ENCODE measurements around the gene TMPO.
"Not testable (repeated sequence)": the region's sequence is repeated elsewhere in the genome, so short reads cannot be mapped to it uniquely, and the experiment has no call there.

Gene TMPO

DNA sequence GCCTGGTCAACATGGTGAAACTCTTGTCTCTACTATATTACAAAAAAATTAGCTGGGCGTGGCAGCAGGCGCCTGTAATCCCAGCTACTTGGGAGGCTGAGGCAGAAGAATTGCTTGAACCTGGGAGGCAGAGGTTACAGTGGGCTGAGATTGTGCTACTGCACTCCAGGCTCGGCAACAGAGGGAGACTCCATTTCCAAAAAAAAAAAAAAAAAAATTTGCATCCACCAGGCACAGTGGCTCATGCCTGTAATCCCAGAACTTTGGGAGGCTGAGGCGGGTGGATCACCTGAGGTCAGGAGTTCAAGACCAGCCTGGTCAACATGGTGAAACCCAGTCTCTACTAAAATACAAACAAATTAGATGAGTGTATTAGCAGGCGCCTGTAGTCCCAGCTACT is 3.6 kb upstream of the TMPO start:
- DNase-seq (ENCODE audit: low spot score), result not testable (repeated sequence)

DNA sequence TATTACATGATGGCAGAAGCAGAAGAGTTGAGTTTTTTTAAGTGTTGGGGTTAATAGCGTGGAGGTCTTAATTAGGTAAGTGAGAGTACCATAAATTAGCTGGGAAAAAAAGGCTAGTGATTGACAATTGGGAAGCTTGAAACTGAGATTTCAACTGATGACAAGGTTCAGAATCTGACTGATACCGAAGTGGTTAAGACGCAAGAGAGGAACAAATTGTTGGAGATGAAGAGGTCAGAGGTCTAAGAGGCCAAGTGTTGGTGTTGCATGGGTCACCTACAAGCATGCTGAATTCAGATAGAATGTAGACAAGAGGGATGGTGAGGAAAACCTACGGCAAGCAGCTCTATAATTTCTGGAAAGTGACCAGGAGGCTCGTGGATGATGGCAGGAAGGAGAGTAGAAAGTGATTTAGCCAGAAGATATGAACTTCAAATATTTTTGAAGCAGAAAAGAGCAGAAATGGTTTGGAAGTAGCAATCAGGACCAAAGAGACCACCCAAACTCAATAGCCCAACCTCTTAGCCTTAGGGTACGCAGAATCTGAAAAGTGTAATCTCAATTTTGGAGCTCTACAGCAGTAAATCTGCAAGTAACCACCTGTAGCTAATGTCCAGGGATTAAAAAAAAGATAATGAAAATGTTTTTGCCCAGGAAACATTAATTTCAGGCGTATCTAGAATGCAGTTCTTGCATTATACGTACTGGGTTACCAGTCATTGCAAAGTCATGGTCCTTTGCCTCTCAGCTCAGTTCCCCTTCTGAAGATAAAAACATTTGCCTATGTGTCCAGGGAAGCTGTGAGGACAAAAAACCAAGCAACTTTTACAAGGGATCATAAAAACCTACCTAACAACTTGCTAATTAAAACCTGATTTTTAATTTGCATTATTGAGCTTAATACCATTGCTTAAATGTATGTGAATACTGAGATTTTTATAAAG is 1.7 kb upstream of the TMPO start:
- DNase-seq (ENCODE audit: low spot score), result peak; percentile 50

DNA sequence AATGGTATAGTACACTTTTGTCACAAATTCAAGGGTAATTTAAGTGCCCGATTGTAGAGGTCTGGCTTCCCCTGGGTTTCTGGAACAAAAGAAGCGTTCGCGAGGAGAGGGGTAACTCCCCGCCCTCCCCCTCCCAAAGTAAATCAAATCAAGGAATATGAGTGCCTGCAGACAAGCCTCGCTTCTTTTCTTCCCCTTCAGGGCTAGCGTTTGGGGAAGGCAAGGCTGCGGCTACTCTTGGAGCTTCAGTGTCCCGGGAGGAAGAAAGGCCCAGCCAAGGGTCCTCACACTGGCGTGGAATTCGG is 456 bp upstream of the TMPO start:
- no peak for DNase-seq (ENCODE audit: low spot score)

GRCh38 chr12:98516111-98516873 is 902 bp downstream of the TMPO start:
- peak; percentile 97 for DNase-seq (ENCODE audit: low spot score)

DNA sequence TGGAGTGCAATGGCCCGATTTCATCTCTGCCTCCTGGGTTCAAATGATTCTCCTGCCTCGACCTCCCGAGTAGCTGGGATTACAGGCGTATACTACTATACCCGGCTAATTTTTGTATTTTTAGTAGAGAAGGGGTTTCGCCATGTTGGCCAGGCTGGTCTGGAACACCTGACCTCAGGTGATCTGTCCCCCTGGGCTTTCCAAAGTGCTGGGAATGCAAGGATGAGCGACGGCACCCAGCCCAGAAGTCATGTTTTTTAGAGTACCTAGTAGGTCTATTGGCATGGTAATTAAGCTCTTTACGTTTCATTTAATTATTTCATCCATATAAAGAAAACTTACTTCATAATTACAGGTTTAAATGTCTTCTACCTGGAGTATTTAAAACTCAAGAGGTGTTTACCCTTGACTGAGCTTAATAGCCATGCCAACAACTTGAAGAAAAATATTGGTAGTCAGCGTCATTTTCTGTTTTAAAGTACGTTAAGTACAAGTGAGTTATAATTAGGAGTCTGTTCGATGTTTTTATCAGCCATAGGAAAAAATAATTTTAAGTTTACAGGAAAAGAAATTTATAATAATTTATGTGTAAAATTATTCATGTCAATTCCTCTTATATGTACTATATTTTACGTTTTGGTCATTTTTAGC is 4.0 kb downstream of the TMPO start:
- DNase-seq (ENCODE audit: low spot score), result no peak

DNA sequence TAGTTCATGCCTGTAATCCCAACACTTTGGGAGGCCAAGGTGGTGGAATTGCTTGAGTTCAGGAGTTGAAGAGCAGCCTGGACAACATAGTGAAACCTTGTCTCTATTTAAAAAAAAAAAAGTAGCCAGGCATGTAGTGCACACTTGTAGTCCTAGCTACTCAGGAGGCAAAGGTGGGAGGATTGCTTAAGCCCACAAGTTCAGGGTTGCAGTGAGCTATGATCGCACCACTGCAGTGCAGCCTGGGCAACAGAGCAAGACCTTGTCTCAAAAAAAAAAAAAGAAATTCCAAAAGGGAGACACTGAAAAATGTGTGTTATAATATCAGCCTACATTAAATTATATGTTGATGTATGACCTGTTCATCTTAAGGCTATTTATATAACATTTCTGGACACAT is 14.7 kb downstream of the TMPO start:
- DNase-seq (ENCODE audit: low spot score), result no peak

GRCh38 chr12:98532687-98533304 is 17.4 kb downstream of the TMPO start:
- peak; percentile 78 for DNase-seq (ENCODE audit: low spot score)

GRCh38 chr12:98533723-98534251 is 18.4 kb downstream of the TMPO start:
- no peak for DNase-seq (ENCODE audit: low spot score)

DNA sequence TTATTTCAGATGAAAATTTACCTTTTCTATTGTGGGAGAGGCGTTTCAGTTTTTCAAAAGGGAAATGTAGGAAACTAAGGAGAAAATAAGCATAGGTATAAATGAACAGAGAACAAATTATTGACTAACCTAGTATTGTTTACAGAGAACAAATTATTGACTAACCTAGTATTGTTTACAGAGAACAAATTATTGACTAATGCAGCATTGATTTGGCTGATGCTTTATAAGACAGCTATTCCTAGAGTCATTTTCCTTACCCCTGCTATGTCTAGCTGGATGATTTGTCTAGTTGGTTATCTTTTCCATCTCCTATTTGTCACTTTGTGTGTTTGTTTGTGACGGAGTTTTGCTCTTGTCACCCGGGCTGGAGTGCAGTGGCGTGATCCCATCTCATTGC is 22.6 kb downstream of the TMPO start:
- DNase-seq (ENCODE audit: low spot score), result no peak

GRCh38 chr12:98543701-98544100 is 28.3 kb downstream of the TMPO start:
- no peak for DNase-seq (ENCODE audit: low spot score)

- no peak for DNase-seq (ENCODE audit: low spot score)
Measured at GRCh38 chr12:98544751-98545150, 29.4 kb downstream of the TMPO start.

GRCh38 chr12:98549371-98550110 is 34.2 kb downstream of the TMPO start:
- no peak for DNase-seq (ENCODE audit: low spot score)

DNA sequence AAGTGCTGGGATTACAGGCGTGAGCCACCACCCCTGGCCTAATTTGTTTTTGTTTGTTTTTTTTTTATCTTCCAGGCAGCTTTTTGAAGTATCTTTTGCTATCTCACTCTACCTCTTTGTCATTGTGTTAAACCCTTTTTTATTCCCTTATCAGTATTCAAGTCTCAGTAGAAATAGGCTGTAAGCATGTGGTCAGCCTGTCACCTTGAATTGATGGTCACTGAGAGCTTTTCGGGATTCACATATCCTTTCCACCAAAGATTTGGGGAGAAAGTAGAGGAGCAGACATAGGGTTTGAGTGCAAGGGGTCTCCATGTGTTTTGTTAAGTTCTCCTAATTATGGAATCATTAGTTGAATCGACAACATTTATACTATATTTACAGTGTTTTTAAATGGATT is 36.4 kb downstream of the TMPO start:
- no peak for DNase-seq (ENCODE audit: low spot score)

GRCh38 chr12:98558097-98558496 is 42.7 kb downstream of the TMPO start:
- not testable (repeated sequence) for DNase-seq (ENCODE audit: low spot score)

DNA sequence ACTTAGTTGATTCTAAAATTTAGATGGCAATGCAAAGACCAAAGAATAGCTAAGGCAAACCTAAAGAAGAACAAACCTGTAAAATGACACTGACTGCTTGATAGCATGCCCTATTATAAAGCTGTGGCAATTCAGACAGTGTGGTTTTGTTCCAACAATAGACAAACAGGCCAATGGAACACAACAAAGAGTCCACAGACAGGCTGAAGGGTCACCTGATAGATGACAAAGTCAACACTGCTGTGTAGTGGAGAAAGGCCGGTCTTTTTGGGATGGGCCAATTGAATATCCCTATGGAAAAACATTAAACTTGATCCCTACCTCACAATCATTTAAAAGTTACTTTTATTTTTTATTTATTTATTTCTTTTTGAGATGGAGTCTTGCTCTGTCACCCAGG is 44.3 kb downstream of the TMPO start:
- DNase-seq (ENCODE audit: low spot score), result no peak

DNA sequence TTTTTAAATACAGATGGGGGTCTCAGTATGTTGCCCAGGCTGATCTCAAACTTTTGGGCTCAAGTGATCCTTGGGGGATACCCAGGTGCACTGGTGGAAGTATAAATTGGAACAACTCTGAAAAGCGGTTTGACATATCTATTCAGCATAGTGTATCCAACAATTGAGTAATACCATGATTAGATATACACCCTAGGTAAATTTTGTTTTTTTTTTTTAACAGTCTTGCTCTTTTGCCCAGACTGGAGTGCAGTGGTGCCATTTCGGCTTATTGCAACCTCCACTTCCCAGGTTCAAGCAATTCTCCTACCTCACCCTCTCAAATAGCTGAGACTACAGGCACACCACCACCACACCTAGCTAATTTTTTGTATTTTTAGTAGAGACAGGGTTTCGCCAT is 46.5 kb downstream of the TMPO start:
- no peak for DNase-seq (ENCODE audit: low spot score)

DNA sequence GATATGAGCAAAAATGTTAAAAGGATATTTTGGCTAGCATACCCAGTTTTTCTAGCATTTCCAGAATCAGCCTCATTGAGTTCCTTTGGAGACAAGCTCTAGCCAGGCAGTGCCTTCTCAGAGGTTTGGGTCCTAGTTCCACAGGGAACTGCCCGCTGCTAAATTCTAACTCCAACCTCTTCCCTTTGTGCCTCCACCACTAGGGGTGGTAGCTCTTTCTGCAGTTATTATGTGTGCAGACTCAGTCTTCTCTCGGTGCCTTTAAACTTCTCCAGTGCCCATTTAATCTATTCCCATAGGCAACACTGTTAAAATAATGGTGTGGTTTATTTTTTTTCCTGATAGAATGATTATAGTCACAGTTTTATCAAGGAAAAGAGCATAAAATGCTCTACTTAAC is 56.6 kb downstream of the TMPO start:
- DNase-seq (ENCODE audit: low spot score), result peak; percentile 25

DNA sequence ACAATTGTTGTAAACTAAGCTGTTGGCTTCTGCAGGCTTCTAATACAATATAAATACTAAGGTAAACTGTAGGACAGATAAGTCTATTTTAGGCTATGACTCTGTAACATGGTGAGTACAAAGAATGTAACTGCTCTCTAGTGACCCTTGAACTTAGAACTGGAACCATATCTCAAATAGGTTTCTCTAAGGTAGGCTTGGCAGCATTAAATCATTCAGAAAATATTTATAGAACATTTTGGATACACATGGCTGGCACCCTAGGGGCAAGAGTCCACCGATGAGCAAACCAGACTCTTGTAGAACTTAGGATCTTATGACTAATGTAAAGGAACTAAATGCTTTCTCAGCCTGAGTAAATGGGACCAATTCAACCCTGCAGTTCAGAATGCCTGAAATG is 58.7 kb downstream of the TMPO start:
- no peak for DNase-seq (ENCODE audit: low spot score)

- no peak for DNase-seq (ENCODE audit: low spot score)
Measured at GRCh38 chr12:98575013-98575412, 59.6 kb downstream of the TMPO start.

DNA sequence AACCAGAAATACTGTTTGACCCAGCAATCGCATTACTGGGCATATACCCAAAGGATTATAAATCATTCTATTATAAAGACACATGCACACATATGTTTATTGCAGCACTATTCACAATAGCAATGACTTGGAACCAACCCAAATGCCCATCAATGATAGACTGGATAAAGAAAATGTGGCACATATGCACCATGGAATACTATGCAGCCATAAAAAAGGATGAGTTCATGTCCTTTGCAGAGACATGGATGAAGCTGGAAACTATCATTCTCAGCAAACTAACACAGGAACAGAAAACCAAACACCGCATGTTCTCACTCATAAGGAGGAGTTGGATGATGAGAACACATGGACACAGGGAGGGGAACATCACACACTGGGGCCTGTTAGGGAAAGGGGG is 61.4 kb downstream of the TMPO start:
- not testable (repeated sequence) for DNase-seq (ENCODE audit: low spot score)

- no peak for DNase-seq (ENCODE audit: low spot score)
Measured at GRCh38 chr12:98578392-98578791, 63.0 kb downstream of the TMPO start.

DNA sequence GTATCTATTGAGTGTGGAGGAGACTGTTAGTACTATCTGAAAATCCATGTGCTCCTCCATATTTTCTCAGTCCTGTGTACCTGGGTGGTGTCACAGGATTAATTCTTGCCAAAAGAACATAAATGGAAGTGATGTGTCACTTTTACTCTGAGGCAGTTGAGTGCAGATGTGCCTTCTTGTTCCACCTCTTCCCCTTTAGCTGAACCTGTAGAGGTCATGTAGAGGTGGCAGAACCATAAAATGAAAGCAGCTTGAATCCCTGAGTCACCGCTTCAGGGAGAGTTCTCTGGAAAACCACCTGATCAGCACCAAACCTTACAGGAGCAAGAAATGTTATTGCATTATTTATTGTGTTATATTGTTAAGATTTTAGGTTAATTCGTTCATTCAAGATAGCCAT is 63.4 kb downstream of the TMPO start:
- no peak for DNase-seq (ENCODE audit: low spot score)

All from NAMALWA (cell line).